BLaER1 treated with 17β-estradiol and CSF1 and Interleukin-3, amounts not matched to agents 10 nM and 100 nM (cell line): ENCODE measurements around the gene SLC44A3.
"Not testable (repeated sequence)": the region's sequence is repeated elsewhere in the genome, so short reads cannot be mapped to it uniquely, and the experiment has no call there.

Experiments used
- H3K27ac ChIP-seq, 11 experiments: shearing (Covaris generic); formaldehyde crosslinking; 2 replicates each; pipeline ENCODE4 v1.8.1; 2022
- H3K27me3 ChIP-seq, 11 experiments: shearing (Covaris generic); formaldehyde crosslinking; 2 replicates each; pipeline ENCODE4 v1.8.1; 2022
- H3K36me3 ChIP-seq, 11 experiments: shearing (Covaris generic); formaldehyde crosslinking; 2 replicates each; pipeline ENCODE4 v1.8.1; 2022
- H3K4me1 ChIP-seq, 10 experiments: shearing (Covaris generic); formaldehyde crosslinking; 2 replicates each; pipeline ENCODE4 v1.8.1; 2022
- H3K4me2 ChIP-seq, 11 experiments: shearing (Covaris generic); formaldehyde crosslinking; 2 replicates each; pipeline ENCODE4 v1.8.1; 2022
- H3K4me3 ChIP-seq, 10 experiments: shearing (Covaris generic); formaldehyde crosslinking; 2 replicates each; pipeline ENCODE4 v1.8.1; 2022
- H3K9ac ChIP-seq, 11 experiments: shearing (Covaris generic); formaldehyde crosslinking; 2 replicates each; pipeline ENCODE4 v1.8.1; 2022
- H3K9me3 ChIP-seq, 11 experiments: shearing (Covaris generic); formaldehyde crosslinking; replicated peaks in 1 of 11; 2 replicates each; pipeline ENCODE4 v1.8.1; 2022
- H4K20me1 ChIP-seq, 11 experiments: shearing (Covaris generic); formaldehyde crosslinking; 2 replicates each; pipeline ENCODE4 v1.8.1; 2022
- Cebpa-rat ChIP-seq, 11 experiments: shearing (Covaris generic); IDR thresholded peaks; 2 replicates each; pipeline ENCODE4 v1.8.1; 2022

Gene SLC44A3

GRCh38 chr1:94832446-94832845 is 12.3 kb downstream of the SLC44A3 start:
- Histone ChIP-seq H3K4me1 (peaks cover 8 to 27% (median 14%) of the 10 kb centered on the region in 10 experiments; a peak in 19 of 20 replicates), H3K9ac (no peak overlapping the region), H4K20me1 (no peaks in the 10 kb centered on the region; a peak in 1 of 22 replicates), H3K27ac (peak overlapping the region in 3 of 11 experiments; percentile 5 to 44 (median 39); a peak in 2 of 22 replicates), H3K36me3 (peaks cover 0 to 3% (median 0%) of the 10 kb centered on the region in 11 experiments; a peak in 2 of 22 replicates), H3K4me3 (no peak overlapping the region), H3K9me3 (no peaks in the 10 kb centered on the region), H3K4me2 (peak overlapping the region in 5 of 11 experiments; percentile 20 to 73 (median 50); a peak in 5 of 22 replicates), H3K27me3 (peaks cover 0 to 24% (median 0%) of the 10 kb centered on the region in 11 experiments; a peak in 4 of 22 replicates)
- no peak for TF ChIP-seq Cebpa-rat (IDR thresholded peaks at IDR 0.05)

- Histone ChIP-seq H3K9ac (no peak overlapping the region), H3K4me3 (no peak overlapping the region), H3K36me3 (peaks cover 0 to 3% (median 0%) of the 10 kb centered on the region in 11 experiments; a peak in 2 of 22 replicates), H3K9me3 (no peaks in the 10 kb centered on the region), H3K4me1 (peaks cover 8 to 27% (median 14%) of the 10 kb centered on the region in 10 experiments; a peak in 19 of 20 replicates), H3K4me2 (peak overlapping the region in 2 of 11 experiments; percentile 20 to 73; a peak in 2 of 22 replicates), H4K20me1 (no peaks in the 10 kb centered on the region; a peak in 1 of 22 replicates), H3K27ac (peak overlapping the region in 2 of 11 experiments; percentile 5 to 44; a peak in 1 of 22 replicates), H3K27me3 (peaks cover 0 to 24% (median 0%) of the 10 kb centered on the region in 11 experiments; a peak in 4 of 22 replicates)
- TF ChIP-seq Cebpa-rat (IDR thresholded peaks at IDR 0.05): no peak
These were observed 12.9 kb downstream of the SLC44A3 start for GRCh38 chr1:94832931-94833585.

- Histone ChIP-seq H3K4me3 (no peak overlapping the region), H3K36me3 (no peaks in the 10 kb centered on the region), H4K20me1 (no peaks in the 10 kb centered on the region; a peak in 1 of 22 replicates), H3K27ac (no peak overlapping the region), H3K4me1 (peaks cover 2 to 14% (median 4%) of the 10 kb centered on the region in 10 experiments; a peak in 19 of 20 replicates), H3K9me3 (no peaks in the 10 kb centered on the region), H3K4me2 (no peak overlapping the region), H3K9ac (no peak overlapping the region), H3K27me3 (peaks cover 0 to 12% (median 0%) of the 10 kb centered on the region in 11 experiments; a peak in 3 of 22 replicates)
- no peak for TF ChIP-seq Cebpa-rat (IDR thresholded peaks at IDR 0.05)
These were observed 16.7 kb downstream of the SLC44A3 start for GRCh38 chr1:94836891-94837290.

GRCh38 chr1:94840381-94840780 is 20.2 kb downstream of the SLC44A3 start:
- H3K4me3 ChIP-seq, H3K9me3 ChIP-seq, H3K36me3 ChIP-seq, H3K4me1 ChIP-seq, H3K27ac ChIP-seq, H3K4me2 ChIP-seq, H4K20me1 ChIP-seq, H3K9ac ChIP-seq, H3K27me3 ChIP-seq: not testable (repeated sequence)

GRCh38 chr1:94840808-94841207 is 20.7 kb downstream of the SLC44A3 start:
- Histone ChIP-seq H4K20me1 (no peaks in the 10 kb centered on the region), H3K27ac (no peak overlapping the region), H3K4me1 (no peaks in the 10 kb centered on the region), H3K36me3 (no peaks in the 10 kb centered on the region), H3K9ac (no peak overlapping the region), H3K9me3 (no peaks in the 10 kb centered on the region), H3K27me3 (no peaks in the 10 kb centered on the region), H3K4me3 (no peak overlapping the region), H3K4me2 (no peak overlapping the region)
- no peak for TF ChIP-seq Cebpa-rat (IDR thresholded peaks at IDR 0.05)

- no peaks in the 10 kb centered on the region for H3K27me3 ChIP-seq
- H3K4me1 ChIP-seq: no peaks in the 10 kb centered on the region
- H3K27ac ChIP-seq: no peak overlapping the region
- H3K4me2 ChIP-seq: no peak overlapping the region
- no peaks in the 10 kb centered on the region for H4K20me1 ChIP-seq
- no peak for TF ChIP-seq Cebpa-rat (IDR thresholded peaks at IDR 0.05)
- H3K9me3 ChIP-seq: no peaks in the 10 kb centered on the region
- H3K9ac ChIP-seq: no peak overlapping the region
- no peak overlapping the region for H3K4me3 ChIP-seq
- H3K36me3 ChIP-seq: no peaks in the 10 kb centered on the region
These were observed 23.3 kb downstream of the SLC44A3 start for GRCh38 chr1:94843430-94843829.

- H3K4me1 ChIP-seq: no peaks in the 10 kb centered on the region
- H3K27me3 ChIP-seq: no peaks in the 10 kb centered on the region
- H4K20me1 ChIP-seq: no peaks in the 10 kb centered on the region
- no peak overlapping the region for H3K27ac ChIP-seq
- H3K9me3 ChIP-seq: no peaks in the 10 kb centered on the region
- no peak overlapping the region for H3K4me3 ChIP-seq
- H3K4me2 ChIP-seq: no peak overlapping the region
- no peak for TF ChIP-seq Cebpa-rat (IDR thresholded peaks at IDR 0.05)
- no peaks in the 10 kb centered on the region for H3K36me3 ChIP-seq
- no peak overlapping the region for H3K9ac ChIP-seq
These were observed 23.7 kb downstream of the SLC44A3 start for GRCh38 chr1:94843846-94844245.

GRCh38 chr1:94846308-94846707 is 26.2 kb downstream of the SLC44A3 start:
- no peak overlapping the region for H3K4me2 ChIP-seq
- H3K36me3 ChIP-seq: no peaks in the 10 kb centered on the region
- H3K9me3 ChIP-seq: no peaks in the 10 kb centered on the region
- H3K27me3 ChIP-seq: no peaks in the 10 kb centered on the region
- no peak overlapping the region for H3K27ac ChIP-seq
- no peaks in the 10 kb centered on the region for H3K4me1 ChIP-seq
- TF ChIP-seq Cebpa-rat (IDR thresholded peaks at IDR 0.05): no peak
- no peak overlapping the region for H3K9ac ChIP-seq
- no peak overlapping the region for H3K4me3 ChIP-seq
- H4K20me1 ChIP-seq: no peaks in the 10 kb centered on the region

- Histone ChIP-seq H3K9me3 (no peaks in the 10 kb centered on the region), H3K27me3 (no peaks in the 10 kb centered on the region), H3K4me2 (no peak overlapping the region), H3K4me3 (no peak overlapping the region), H3K9ac (no peak overlapping the region), H3K4me1 (peaks cover 0 to 12% (median 0%) of the 10 kb centered on the region in 10 experiments; a peak in 5 of 20 replicates), H3K27ac (no peak overlapping the region), H4K20me1 (no peaks in the 10 kb centered on the region), H3K36me3 (no peaks in the 10 kb centered on the region)
- TF ChIP-seq Cebpa-rat (IDR thresholded peaks at IDR 0.05): no peak
These were observed 31.4 kb downstream of the SLC44A3 start for GRCh38 chr1:94851571-94851970.

GRCh38 chr1:94852788-94853187 is 32.6 kb downstream of the SLC44A3 start:
- H3K4me1 ChIP-seq: peaks cover 0 to 12% (median 0%) of the 10 kb centered on the region in 10 experiments; a peak in 5 of 20 replicates
- H3K27me3 ChIP-seq: no peaks in the 10 kb centered on the region
- H3K27ac ChIP-seq: no peak overlapping the region
- no peak overlapping the region for H3K4me2 ChIP-seq
- TF ChIP-seq Cebpa-rat (IDR thresholded peaks at IDR 0.05): no peak
- H3K4me3 ChIP-seq: no peak overlapping the region
- no peaks in the 10 kb centered on the region for H3K36me3 ChIP-seq
- no peak overlapping the region for H3K9ac ChIP-seq
- H3K9me3 ChIP-seq: no peaks in the 10 kb centered on the region
- H4K20me1 ChIP-seq: no peaks in the 10 kb centered on the region
